Smooth muscle cell (in vitro differentiated cells): ENCODE data around the gene LRP1B. TPM values are rescaled to one million over a fixed set of nuclear protein-coding genes. Genes with fewer than 3 reads are reported as not detected.

ENCODE experiments used
- DNase-seq: peaks from one replicate; lab custom pipeline; 2025; ENCODE audit not compliant: unreplicated experiment; lab: John Stamatoyannopoulos, UW
- H2AFZ ChIP-seq: fragments of 200-600 bp; sonication (generic); 2 replicates; pipeline ENCODE4 v1.6.0; 2016; ENCODE audit warnings: antibody characterized with exemption, low read depth, mild to moderate bottlenecking
- H3F3A ChIP-seq: fragments of 200-600 bp; sonication (generic); 2 replicates; pipeline ENCODE4 v1.6.0; 2017; ENCODE audit warnings: antibody characterized with exemption, low read depth
- H3K27ac ChIP-seq: fragments of 200-600 bp; sonication (generic); 2 replicates; pipeline ENCODE4 v1.5.1; 2016; ENCODE audit warnings: low read depth, mild to moderate bottlenecking
- H3K27me3 ChIP-seq: fragments of 200-600 bp; sonication (generic); 2 replicates; pipeline ENCODE4 v1.6.1; 2016; ENCODE audit warnings: low read depth, mild to moderate bottlenecking
- H3K36me3 ChIP-seq: fragments of 200-600 bp; sonication (generic); 2 replicates; pipeline ENCODE4 v1.5.1; 2016; ENCODE audit warnings: low read depth
- H3K4me1 ChIP-seq: fragments of 200-600 bp; sonication (generic); 2 replicates; pipeline ENCODE4 v1.5.1; 2016; ENCODE audit warnings: low read depth
- H3K4me2 ChIP-seq: fragments of 200-600 bp; sonication (generic); 2 replicates; pipeline ENCODE4 v1.6.0; 2016; ENCODE audit warnings: mild to moderate bottlenecking
- H3K4me3 ChIP-seq: fragments of 200-600 bp; sonication (generic); 2 replicates; pipeline ENCODE4 v1.5.1; 2016; ENCODE audit warnings: mild to moderate bottlenecking
- H3K79me2 ChIP-seq: fragments of 200-600 bp; sonication (generic); 2 replicates; pipeline ENCODE4 v1.6.0; 2016; ENCODE audit warnings: low read depth, mild to moderate bottlenecking
- H3K9ac ChIP-seq: fragments of 200-600 bp; sonication (generic); 2 replicates; pipeline ENCODE4 v1.6.0; 2016; ENCODE audit warnings: low read depth
- H3K9me3 ChIP-seq: fragments of 200-600 bp; sonication (generic); replicated peaks from 2 replicates; pipeline ENCODE4 v1.5.1; 2016; ENCODE audit warnings: low read depth
- H4K20me1 ChIP-seq: fragments of 200-600 bp; sonication (generic); 2 replicates; pipeline ENCODE4 v1.6.0; 2016; ENCODE audit warnings: low read depth
- CTCF ChIP-seq: fragments of 200-600 bp; sonication (generic); IDR thresholded peaks from 2 replicates; pipeline ENCODE4 v1.5.1; 2017; ENCODE audit warnings: borderline replicate concordance, mild to moderate bottlenecking, antibody characterized with exemption; ENCODE audit not compliant: insufficient read depth, poor library complexity, severe bottlenecking
- WGBS: methylation state at CpG from one replicate; pipeline ENCODE4 v1.1.7; 2016; ENCODE audit warnings: low lambda C conversion rate; 5-methylcytosine and 5-hydroxymethylcytosine counted together
- polyA plus RNA-seq: library from polyadenylated mRNA; unstranded; fragments of >200 nt; fragmentation: Nextera tagmentation; extraction: Ambion mirVana; gene quantifications from 2 replicates; pipeline ENCODE4 v1.2.1, GENCODE V29; 2016
- total RNA-seq: library from RNA; depleted of rRNA; stranded (reverse); fragments of >200 nt; gene quantifications from 2 replicates; pipeline ENCODE4 v1.2.3, GENCODE V29; 2014

LRP1B gene
- total and polyA plus RNA-seq, 2 experiments from 2014 or later, result 0.08 to 2.9 TPM

GRCh38 chr2:140891614-140892212, 1239.1 kb downstream of the LRP1B start:
- DNase-seq, result no peak
- no peaks in the 10 kb centered on the region for H3K4me1 ChIP-seq
- no peak overlapping the region for H3K9ac ChIP-seq
- no peak overlapping the region for H3K4me2 ChIP-seq
- 64% methylated on average over 1 of the region's 1 CpG for WGBS
- no peaks in the 10 kb centered on the region for H3F3A ChIP-seq
- no peaks in the 10 kb centered on the region for H3K36me3 ChIP-seq
- H3K79me2 ChIP-seq, result no peaks in the 10 kb centered on the region
- no peak overlapping the region for H3K27ac ChIP-seq
- TF ChIP-seq CTCF, result no peak
- no peaks in the 10 kb centered on the region for H3K27me3 ChIP-seq
- H3K4me3 ChIP-seq, result no peak overlapping the region
- no peaks in the 10 kb centered on the region for H3K9me3 ChIP-seq
- H2AFZ ChIP-seq, result no peak overlapping the region
- H4K20me1 ChIP-seq, result no peaks in the 10 kb centered on the region

GRCh38 chr2:140882671-140883620, 1247.9 kb downstream of the LRP1B start:
- no peak overlapping the region for H3K4me3 ChIP-seq
- no peaks in the 10 kb centered on the region for H3F3A ChIP-seq
- no peaks in the 10 kb centered on the region for H3K36me3 ChIP-seq
- H3K79me2 ChIP-seq, result no peaks in the 10 kb centered on the region
- H4K20me1 ChIP-seq, result no peaks in the 10 kb centered on the region
- TF ChIP-seq CTCF, result no peak
- no peak overlapping the region for H3K27ac ChIP-seq
- H3K9ac ChIP-seq, result no peak overlapping the region
- no peak for DNase-seq
- no peaks in the 10 kb centered on the region for H3K27me3 ChIP-seq
- 90% methylated on average over 5 of the region's 5 CpGs for WGBS
- no peak overlapping the region for H2AFZ ChIP-seq
- peaks cover 7% of the 10 kb centered on the region for H3K4me1 ChIP-seq
- H3K9me3 ChIP-seq, result no peaks in the 10 kb centered on the region
- H3K4me2 ChIP-seq, result no peak overlapping the region

- DNase-seq, result no peak
- H3K79me2 ChIP-seq, result no peaks in the 10 kb centered on the region
- H3K4me1 ChIP-seq, result peaks cover 7% of the 10 kb centered on the region
- H3K27ac ChIP-seq, result peak overlapping the region; percentile 53
- TF ChIP-seq CTCF, result no peak
- peaks cover 4% of the 10 kb centered on the region for H3K36me3 ChIP-seq
- no peak overlapping the region for H3K4me3 ChIP-seq
- peak overlapping the region; percentile 39 for H3K4me2 ChIP-seq
- no peaks in the 10 kb centered on the region for H3F3A ChIP-seq
- no peaks in the 10 kb centered on the region for H4K20me1 ChIP-seq
- peak overlapping the region; percentile 45 for H2AFZ ChIP-seq
- H3K27me3 ChIP-seq, result no peaks in the 10 kb centered on the region
- 65% methylated on average over 1 of the region's 1 CpG for WGBS
- H3K9ac ChIP-seq, result no peak overlapping the region
- no peaks in the 10 kb centered on the region for H3K9me3 ChIP-seq
Observed at GRCh38 chr2:140880573-140880972, 1250.2 kb downstream of the LRP1B start.
